ENCODE results near the gene ANKRD13A.

- TF ChIP-seq RFX5 (IDR thresholded peaks at IDR 0.05; ENCODE audit: borderline replicate concordance, low read depth, low read length) = no peak
- no peak for TF ChIP-seq POLR2A (IDR thresholded peaks at IDR 0.05; ENCODE audit: control extremely low read depth in 1 of 2, low read depth in 2 of 2, low read length in 2 of 2)
- TF ChIP-seq MAX (IDR thresholded peaks at IDR 0.05) = no peak
- TF ChIP-seq POLR2AphosphoS5 (IDR thresholded peaks at IDR 0.05; ENCODE audit: low read depth, low read length) = no peak
- no peak for TF ChIP-seq SIX5 (IDR thresholded peaks at IDR 0.05; ENCODE audit: low read depth, low read length)
- TF ChIP-seq SUZ12 (IDR thresholded peaks at IDR 0.05; ENCODE audit: low read length) = no peak
- TF ChIP-seq NRF1 (IDR thresholded peaks at IDR 0.05; ENCODE audit: low read depth, low read length) = no peak
Observed at GRCh38 chr12:110075880-110076279, 76.7 kb downstream of the ANKRD13A start.

Data from H1 (cell line).